Calu3 (cell line): Measurements from ENCODE around the gene LSM12. TPM values are rescaled to one million over a fixed set of nuclear protein-coding genes. Genes with fewer than 3 reads are reported as not detected.

Source experiments
- BruUV-seq: library from RNA; stranded (reverse); fragments of 400-500 nt; replicated peaks from 2 replicates; lab custom pipeline; 2021; lab: Mats Ljungman, UMichigan
- CTCF ChIA-PET: fragments of 300-600 bp; sonication (Branson Sonifier 250); formaldehyde crosslinking; loops from one replicate; lab custom pipeline; 2022; ENCODE audit warnings: antibody characterized with exemption; lab: Charles Lee
- DNase-seq: peaks from one replicate; pipeline ENCODE4 v3.0.0; 2022
- H3K27ac Mint-ChIP-seq: one replicate; pipeline ENCODE4 v1.8.0; 2022; ENCODE audit warnings: mixed read lengths; ENCODE audit not compliant: unreplicated experiment
- H3K27me3 Mint-ChIP-seq: one replicate; pipeline ENCODE4 v1.8.0; 2022; ENCODE audit warnings: mixed read lengths; ENCODE audit not compliant: unreplicated experiment
- H3K36me3 Mint-ChIP-seq: one replicate; pipeline ENCODE4 v1.8.0; 2022; ENCODE audit warnings: mild to moderate bottlenecking, moderate library complexity, mixed read lengths; ENCODE audit not compliant: insufficient read depth, unreplicated experiment
- H3K4me1 Mint-ChIP-seq: one replicate; pipeline ENCODE4 v1.8.0; 2022; ENCODE audit warnings: mild to moderate bottlenecking, low read depth, mixed read lengths; ENCODE audit not compliant: unreplicated experiment
- H3K4me3 Mint-ChIP-seq: one replicate; pipeline ENCODE4 v1.8.0; 2022; ENCODE audit warnings: mild to moderate bottlenecking, low read depth, moderate library complexity, mixed read lengths; ENCODE audit not compliant: unreplicated experiment
- H3K9me3 Mint-ChIP-seq: one replicate; pipeline ENCODE4 v1.8.0; 2022; ENCODE audit warnings: low read depth, mixed read lengths; ENCODE audit not compliant: unreplicated experiment
- CTCF ChIP-seq: fragments of 200-600 bp; IDR thresholded peaks from one replicate; pipeline ENCODE4 v1.8.0; 2022; ENCODE audit warnings: antibody characterized with exemption; ENCODE audit not compliant: unreplicated experiment
- intact Hi-C: fragments of 100-400 bp; cut with micrococcal nuclease; formaldehyde crosslinking; loops from one replicate; pipeline ENCODE4 v1.10.0; 2022; ENCODE audit not compliant: unreplicated experiment
- total RNA-seq: library from RNA; stranded (reverse); gene quantifications from 2 replicates; pipeline ENCODE4 v1.2.3, GENCODE V29; 2022

Gene LSM12
- total RNA-seq, 1 experiment from 2014 or later, result 79.5 TPM

GRCh38 chr17:44012391-44012790 is 54.1 kb downstream of the LSM12 start:
- no TSS peak for BruUV-seq
- Mint-ChIP-seq H3K9me3 (no peaks in the 10 kb centered on the region), H3K27ac (no peak overlapping the region), H3K27me3 (no peaks in the 10 kb centered on the region), H3K4me3 (no peak overlapping the region), H3K36me3 (peaks cover 55% of the 10 kb centered on the region), H3K4me1 (peaks cover 9% of the 10 kb centered on the region)
- no peak for TF ChIP-seq CTCF
- no peak for DNase-seq
- CTCF ChIA-PET, result interaction anchor here (0.5 kb wide), 1 partner anchor 508 kb away, joined by 3 read pairs; no protein-coding TSS in a partner anchor
- intact Hi-C loops, result no loop called here

- CTCF ChIA-PET, result interaction anchor here (0.5 kb wide), 1 partner anchor 509 kb away, joined by 3 read pairs; no protein-coding TSS in a partner anchor
- intact Hi-C loops, result no loop called here
- H3K27ac Mint-ChIP-seq, result no peak overlapping the region
Observed at GRCh38 chr17:44011876-44012275, 54.6 kb downstream of the LSM12 start.

GRCh38 chr17:44010966-44011647 is 55.4 kb downstream of the LSM12 start:
- no TSS peak for BruUV-seq
- CTCF ChIA-PET, result no interaction called here
- Mint-ChIP-seq H3K9me3 (no peaks in the 10 kb centered on the region), H3K4me1 (peaks cover 14% of the 10 kb centered on the region), H3K4me3 (no peak overlapping the region), H3K27ac (no peak overlapping the region), H3K27me3 (peaks cover 7% of the 10 kb centered on the region), H3K36me3 (peaks cover 56% of the 10 kb centered on the region)
- intact Hi-C loops, result no loop called here
- DNase-seq, result no peak
- TF ChIP-seq CTCF, result no peak

More at GRCh38 chr17:44011876-44012275, 54.6 kb downstream of the LSM12 start:
- H3K27me3 Mint-ChIP-seq, result no peaks in the 10 kb centered on the region
- no peaks in the 10 kb centered on the region for H3K9me3 Mint-ChIP-seq
- H3K36me3 Mint-ChIP-seq, result peaks cover 56% of the 10 kb centered on the region
- TF ChIP-seq CTCF, result no peak
- H3K4me3 Mint-ChIP-seq, result no peak overlapping the region
- no TSS peak for BruUV-seq
- DNase-seq, result no peak
- H3K4me1 Mint-ChIP-seq, result peaks cover 9% of the 10 kb centered on the region

- BruUV-seq, result no TSS peak
- DNase-seq, result no peak
- Mint-ChIP-seq H3K4me1 (peaks cover 18% of the 10 kb centered on the region), H3K27me3 (peaks cover 34% of the 10 kb centered on the region), H3K9me3 (no peaks in the 10 kb centered on the region), H3K27ac (peak overlapping the region; percentile 65), H3K36me3 (peaks cover 44% of the 10 kb centered on the region), H3K4me3 (peak overlapping the region; percentile 80)
- intact Hi-C loops, result no loop called here
- CTCF ChIA-PET, result interaction anchor here (0.5 to 1.2 kb wide), 3 partner anchors 33 to 222 kb away, joined by 3 to 4 read pairs (median 3); no protein-coding TSS in a partner anchor
- no peak for TF ChIP-seq CTCF
Observed at GRCh38 chr17:44008205-44008909, 58.1 kb downstream of the LSM12 start.
